ENCODE results near the gene ERBB4. TPM values are rescaled to one million over a fixed set of nuclear protein-coding genes. Genes with fewer than 3 reads are reported as not detected.

The ERBB4 gene
- total RNA-seq, 1 donor from 2014 or later: 2.6 TPM

GRCh38 chr2:212537726-212538304 lies 787 bp downstream of the ERBB4 start:
- Histone ChIP-seq H3K27me3 (ENCODE audit: control insufficient read depth, insufficient read depth, low read length) (peaks cover 14% of the 10 kb centered on the region), H3K4me3 (ENCODE audit: low read depth, low read length) (peak overlapping the region; percentile 71), H3K36me3 (ENCODE audit: control insufficient read depth, insufficient read depth, low read length) (no peaks in the 10 kb centered on the region)
- no peak for TF ChIP-seq CTCF (IDR thresholded peaks at IDR 0.05; ENCODE audit: insufficient read depth, low read length, poor library complexity, severe bottlenecking)
- DNase-seq (ENCODE audit: low read depth): no peak

GRCh38 chr2:212536817-212537725 lies 1.5 kb downstream of the ERBB4 start:
- TF ChIP-seq CTCF (IDR thresholded peaks at IDR 0.05; ENCODE audit: insufficient read depth, low read length, poor library complexity, severe bottlenecking): no peak
- peaks cover 14% of the 10 kb centered on the region for H3K27me3 ChIP-seq (ENCODE audit: control insufficient read depth, insufficient read depth, low read length)
- no peaks in the 10 kb centered on the region for H3K36me3 ChIP-seq (ENCODE audit: control insufficient read depth, insufficient read depth, low read length)
- DNase-seq (ENCODE audit: low read depth): no peak
- peak overlapping the region; percentile 71 for H3K4me3 ChIP-seq (ENCODE audit: low read depth, low read length)

GRCh38 chr2:212535996-212536816 lies 2.4 kb downstream of the ERBB4 start:
- TF ChIP-seq CTCF (IDR thresholded peaks at IDR 0.05; ENCODE audit: insufficient read depth, low read length, poor library complexity, severe bottlenecking): no peak
- peaks cover 14% of the 10 kb centered on the region for H3K27me3 ChIP-seq (ENCODE audit: control insufficient read depth, insufficient read depth, low read length)
- H3K36me3 ChIP-seq (ENCODE audit: control insufficient read depth, insufficient read depth, low read length): no peaks in the 10 kb centered on the region
- no peak for DNase-seq (ENCODE audit: low read depth)
- H3K4me3 ChIP-seq (ENCODE audit: low read depth, low read length): peak overlapping the region; percentile 71

GRCh38 chr2:212534336-212534735 lies 4.3 kb downstream of the ERBB4 start:
- Histone ChIP-seq H3K36me3 (ENCODE audit: control insufficient read depth, insufficient read depth, low read length) (no peaks in the 10 kb centered on the region), H3K4me3 (ENCODE audit: low read depth, low read length) (no peak overlapping the region), H3K27me3 (ENCODE audit: control insufficient read depth, insufficient read depth, low read length) (peaks cover 14% of the 10 kb centered on the region)
- no peak for DNase-seq (ENCODE audit: low read depth)
- no peak for TF ChIP-seq CTCF (IDR thresholded peaks at IDR 0.05; ENCODE audit: insufficient read depth, low read length, poor library complexity, severe bottlenecking)

GRCh38 chr2:212532585-212532984 lies 6.0 kb downstream of the ERBB4 start:
- peaks cover 14% of the 10 kb centered on the region for H3K27me3 ChIP-seq (ENCODE audit: control insufficient read depth, insufficient read depth, low read length)
- DNase-seq (ENCODE audit: low read depth): no peak
- H3K36me3 ChIP-seq (ENCODE audit: control insufficient read depth, insufficient read depth, low read length): no peaks in the 10 kb centered on the region
- TF ChIP-seq CTCF (IDR thresholded peaks at IDR 0.05; ENCODE audit: insufficient read depth, low read length, poor library complexity, severe bottlenecking): peak; percentile 20
- no peak overlapping the region for H3K4me3 ChIP-seq (ENCODE audit: low read depth, low read length)

Data from kidney epithelial cell (primary cell).